PFSK-1 (cell line): ENCODE results near the gene S1PR4.

Experiments used
- FOXP2 ChIP-seq: optimal IDR thresholded peaks from 2 replicates; pipeline ENCODE3; 2011; ENCODE audit warnings: borderline replicate concordance, control low read depth, inconsistent platforms; ENCODE audit not compliant: insufficient read depth; ENCODE audit errors: extremely low read length, extremely low read depth
- POLR2AphosphoS5 ChIP-seq: IDR thresholded peaks from 2 replicates; pipeline ENCODE4 v1.6.1; 2012; ENCODE audit warnings: low read depth, mild to moderate bottlenecking, control low read depth, low read length, moderate library complexity
- SIN3A ChIP-seq: IDR thresholded peaks from 2 replicates; pipeline ENCODE4 v1.6.1; 2012; ENCODE audit warnings: mild to moderate bottlenecking, low read length, moderate library complexity, borderline replicate concordance; ENCODE audit not compliant: insufficient read depth
- TAF1 ChIP-seq: IDR thresholded peaks from 2 replicates; pipeline ENCODE4 v1.6.1; 2012; ENCODE audit warnings: low read length, control low read depth, borderline replicate concordance; ENCODE audit not compliant: insufficient read depth
- TF ChIP-seq, protein P1 (sequence below), 2 experiments: IDR thresholded peaks; 2 replicates each; pipeline versions ENCODE4 v1.6.1 to v1.8.0; 2011 to 2012; ENCODE audit warnings: low read depth in 2 of 2, low read length in 2 of 2, control low read depth in 1 of 2, inconsistent platforms in 1 of 2, mild to moderate bottlenecking in 1 of 2, moderate library complexity in 1 of 2; ENCODE audit not compliant: insufficient read depth in 1 of 2

DNA sequence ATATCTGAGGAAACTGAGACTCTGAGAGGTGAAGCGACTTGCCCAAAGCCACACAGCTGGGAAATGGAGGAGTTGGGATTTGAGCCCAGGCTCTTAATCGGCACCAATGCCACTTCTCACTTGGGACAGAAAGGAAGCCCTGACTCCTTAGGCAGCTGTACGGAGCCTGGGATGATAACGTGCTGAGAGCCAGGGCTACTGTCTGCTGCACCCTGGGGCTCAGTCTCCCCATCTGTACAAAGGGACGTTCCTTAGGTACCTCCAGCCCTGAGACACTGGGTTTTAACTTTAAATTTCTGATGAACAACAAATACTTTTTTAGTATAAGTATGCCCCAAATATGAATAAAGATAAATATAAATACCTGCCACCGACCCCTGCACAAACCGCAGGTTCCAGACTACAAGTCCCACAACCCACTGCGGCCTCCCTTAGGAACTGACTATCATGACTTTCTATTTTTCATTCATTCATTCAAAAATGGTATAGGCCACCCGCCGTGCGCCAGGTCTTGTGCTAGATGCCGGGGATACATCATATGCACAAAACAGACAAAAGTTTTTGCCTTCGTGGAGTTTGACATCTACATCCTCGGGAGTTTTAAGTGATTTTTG is 6.4 kb downstream of the S1PR4 start:
- TF ChIP-seq, protein P1, sequence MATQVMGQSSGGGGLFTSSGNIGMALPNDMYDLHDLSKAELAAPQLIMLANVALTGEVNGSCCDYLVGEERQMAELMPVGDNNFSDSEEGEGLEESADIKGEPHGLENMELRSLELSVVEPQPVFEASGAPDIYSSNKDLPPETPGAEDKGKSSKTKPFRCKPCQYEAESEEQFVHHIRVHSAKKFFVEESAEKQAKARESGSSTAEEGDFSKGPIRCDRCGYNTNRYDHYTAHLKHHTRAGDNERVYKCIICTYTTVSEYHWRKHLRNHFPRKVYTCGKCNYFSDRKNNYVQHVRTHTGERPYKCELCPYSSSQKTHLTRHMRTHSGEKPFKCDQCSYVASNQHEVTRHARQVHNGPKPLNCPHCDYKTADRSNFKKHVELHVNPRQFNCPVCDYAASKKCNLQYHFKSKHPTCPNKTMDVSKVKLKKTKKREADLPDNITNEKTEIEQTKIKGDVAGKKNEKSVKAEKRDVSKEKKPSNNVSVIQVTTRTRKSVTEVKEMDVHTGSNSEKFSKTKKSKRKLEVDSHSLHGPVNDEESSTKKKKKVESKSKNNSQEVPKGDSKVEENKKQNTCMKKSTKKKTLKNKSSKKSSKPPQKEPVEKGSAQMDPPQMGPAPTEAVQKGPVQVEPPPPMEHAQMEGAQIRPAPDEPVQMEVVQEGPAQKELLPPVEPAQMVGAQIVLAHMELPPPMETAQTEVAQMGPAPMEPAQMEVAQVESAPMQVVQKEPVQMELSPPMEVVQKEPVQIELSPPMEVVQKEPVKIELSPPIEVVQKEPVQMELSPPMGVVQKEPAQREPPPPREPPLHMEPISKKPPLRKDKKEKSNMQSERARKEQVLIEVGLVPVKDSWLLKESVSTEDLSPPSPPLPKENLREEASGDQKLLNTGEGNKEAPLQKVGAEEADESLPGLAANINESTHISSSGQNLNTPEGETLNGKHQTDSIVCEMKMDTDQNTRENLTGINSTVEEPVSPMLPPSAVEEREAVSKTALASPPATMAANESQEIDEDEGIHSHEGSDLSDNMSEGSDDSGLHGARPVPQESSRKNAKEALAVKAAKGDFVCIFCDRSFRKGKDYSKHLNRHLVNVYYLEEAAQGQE (IDR thresholded peaks at IDR 0.05; ENCODE audit: insufficient read depth in 1 of 2, low read depth in 2 of 2, low read length in 2 of 2), result no peak
- TF ChIP-seq POLR2AphosphoS5, result no peak
- TF ChIP-seq TAF1, result peak; percentile 33; the same call in 1 of the 2 replicates
- TF ChIP-seq SIN3A, result peak; percentile 99; the same call in 1 of the 2 replicates
- TF ChIP-seq FOXP2, result no peak
